DMS79 treated with DMSO at 0.1 percent for 48 hours (cell line): ENCODE data around the gene ZSCAN16.

Source experiments
- DNase-seq: peaks from one replicate; lab custom pipeline; 2025; lab: John Stamatoyannopoulos, UW

ZSCAN16 gene

GRCh38 chr6:28134015-28134414 is 9.6 kb downstream of the ZSCAN16 start:
- DNase-seq = no peak

GRCh38 chr6:28134716-28135115 is 10.3 kb downstream of the ZSCAN16 start:
- DNase-seq = no peak

- no peak for DNase-seq
These were observed 11.0 kb downstream of the ZSCAN16 start for GRCh38 chr6:28135393-28135792.

GRCh38 chr6:28136585-28137504 is 12.4 kb downstream of the ZSCAN16 start:
- DNase-seq = peak; percentile 90

- DNase-seq = peak; percentile 25
These were observed 13.1 kb downstream of the ZSCAN16 start for GRCh38 chr6:28137505-28137981.

- no peak for DNase-seq
These were observed 15.6 kb downstream of the ZSCAN16 start for GRCh38 chr6:28139860-28140543.

- no peak for DNase-seq
These were observed 16.2 kb downstream of the ZSCAN16 start for GRCh38 chr6:28140616-28141015.

- DNase-seq = peak; percentile 88
These were observed 17.3 kb downstream of the ZSCAN16 start, which contains the start of gene ZKSCAN8 for GRCh38 chr6:28141500-28142329. Gene ZKSCAN8, plus strand, starts transcription at chr6:28141883. Its CDS starts 6,525 bp downstream, at chr6:28148408.

- no peak for DNase-seq
These were observed 18.0 kb downstream of the ZSCAN16 start for GRCh38 chr6:28142446-28142845.

- no peak for DNase-seq
These were observed 20.8 kb downstream of the ZSCAN16 start for GRCh38 chr6:28145231-28145630.

- DNase-seq = no peak
These were observed 28.1 kb downstream of the ZSCAN16 start for GRCh38 chr6:28152531-28152930.

GRCh38 chr6:28153546-28153945 is 29.1 kb downstream of the ZSCAN16 start:
- DNase-seq = no peak

- no peak for DNase-seq
These were observed 29.9 kb downstream of the ZSCAN16 start for GRCh38 chr6:28154357-28154756.

GRCh38 chr6:28158318-28158717 is 33.9 kb downstream of the ZSCAN16 start:
- no peak for DNase-seq

GRCh38 chr6:28159029-28159607 is 34.7 kb downstream of the ZSCAN16 start:
- no peak for DNase-seq

GRCh38 chr6:28160233-28160632 is 35.8 kb downstream of the ZSCAN16 start:
- no peak for DNase-seq

GRCh38 chr6:28161410-28162079 is 37.1 kb downstream of the ZSCAN16 start:
- DNase-seq = no peak

GRCh38 chr6:28165563-28165962 is 41.2 kb downstream of the ZSCAN16 start:
- DNase-seq = no peak

GRCh38 chr6:28167068-28167467 is 42.7 kb downstream of the ZSCAN16 start:
- DNase-seq = no peak

GRCh38 chr6:28167926-28168325 is 43.5 kb downstream of the ZSCAN16 start:
- DNase-seq = no peak

- no peak for DNase-seq
These were observed 46.9 kb downstream of the ZSCAN16 start for GRCh38 chr6:28171271-28171670.
